Smooth muscle cell (in vitro differentiated cells): ENCODE measurements around the gene SOCS6. TPM values are rescaled to one million over a fixed set of nuclear protein-coding genes. Genes with fewer than 3 reads are reported as not detected.

Experiments
- DNase-seq: peaks from one replicate; lab custom pipeline; 2025; ENCODE audit not compliant: unreplicated experiment; lab: John Stamatoyannopoulos, UW
- H2AFZ ChIP-seq: fragments of 200-600 bp; sonication (generic); 2 replicates; pipeline ENCODE4 v1.6.0; 2016; ENCODE audit warnings: antibody characterized with exemption, low read depth, mild to moderate bottlenecking
- H3F3A ChIP-seq: fragments of 200-600 bp; sonication (generic); 2 replicates; pipeline ENCODE4 v1.6.0; 2017; ENCODE audit warnings: antibody characterized with exemption, low read depth
- H3K27ac ChIP-seq: fragments of 200-600 bp; sonication (generic); 2 replicates; pipeline ENCODE4 v1.5.1; 2016; ENCODE audit warnings: low read depth, mild to moderate bottlenecking
- H3K27me3 ChIP-seq: fragments of 200-600 bp; sonication (generic); 2 replicates; pipeline ENCODE4 v1.6.1; 2016; ENCODE audit warnings: low read depth, mild to moderate bottlenecking
- H3K36me3 ChIP-seq: fragments of 200-600 bp; sonication (generic); 2 replicates; pipeline ENCODE4 v1.5.1; 2016; ENCODE audit warnings: low read depth
- H3K4me1 ChIP-seq: fragments of 200-600 bp; sonication (generic); 2 replicates; pipeline ENCODE4 v1.5.1; 2016; ENCODE audit warnings: low read depth
- H3K4me2 ChIP-seq: fragments of 200-600 bp; sonication (generic); 2 replicates; pipeline ENCODE4 v1.6.0; 2016; ENCODE audit warnings: mild to moderate bottlenecking
- H3K4me3 ChIP-seq: fragments of 200-600 bp; sonication (generic); 2 replicates; pipeline ENCODE4 v1.5.1; 2016; ENCODE audit warnings: mild to moderate bottlenecking
- H3K79me2 ChIP-seq: fragments of 200-600 bp; sonication (generic); 2 replicates; pipeline ENCODE4 v1.6.0; 2016; ENCODE audit warnings: low read depth, mild to moderate bottlenecking
- H3K9ac ChIP-seq: fragments of 200-600 bp; sonication (generic); 2 replicates; pipeline ENCODE4 v1.6.0; 2016; ENCODE audit warnings: low read depth
- H3K9me3 ChIP-seq: fragments of 200-600 bp; sonication (generic); replicated peaks from 2 replicates; pipeline ENCODE4 v1.5.1; 2016; ENCODE audit warnings: low read depth
- H4K20me1 ChIP-seq: fragments of 200-600 bp; sonication (generic); 2 replicates; pipeline ENCODE4 v1.6.0; 2016; ENCODE audit warnings: low read depth
- WGBS: methylation state at CpG from one replicate; pipeline ENCODE4 v1.1.7; 2016; ENCODE audit warnings: low lambda C conversion rate; 5-methylcytosine and 5-hydroxymethylcytosine counted together
- polyA plus RNA-seq: library from polyadenylated mRNA; unstranded; fragments of >200 nt; fragmentation: Nextera tagmentation; extraction: Ambion mirVana; gene quantifications from 2 replicates; pipeline ENCODE4 v1.2.1, GENCODE V29; 2016
- total RNA-seq: library from RNA; depleted of rRNA; stranded (reverse); fragments of >200 nt; gene quantifications from 2 replicates; pipeline ENCODE4 v1.2.3, GENCODE V29; 2014
- TF ChIP-seq, protein P1 (sequence below): fragments of 200-600 bp; sonication (generic); IDR thresholded peaks from 2 replicates; pipeline ENCODE4 v1.5.1; 2017; ENCODE audit warnings: borderline replicate concordance, mild to moderate bottlenecking, antibody characterized with exemption; ENCODE audit not compliant: insufficient read depth, poor library complexity, severe bottlenecking

The SOCS6 gene
- total and polyA plus RNA-seq, 2 experiments from 2014 or later, result 8.5 to 38.0 TPM

DNA sequence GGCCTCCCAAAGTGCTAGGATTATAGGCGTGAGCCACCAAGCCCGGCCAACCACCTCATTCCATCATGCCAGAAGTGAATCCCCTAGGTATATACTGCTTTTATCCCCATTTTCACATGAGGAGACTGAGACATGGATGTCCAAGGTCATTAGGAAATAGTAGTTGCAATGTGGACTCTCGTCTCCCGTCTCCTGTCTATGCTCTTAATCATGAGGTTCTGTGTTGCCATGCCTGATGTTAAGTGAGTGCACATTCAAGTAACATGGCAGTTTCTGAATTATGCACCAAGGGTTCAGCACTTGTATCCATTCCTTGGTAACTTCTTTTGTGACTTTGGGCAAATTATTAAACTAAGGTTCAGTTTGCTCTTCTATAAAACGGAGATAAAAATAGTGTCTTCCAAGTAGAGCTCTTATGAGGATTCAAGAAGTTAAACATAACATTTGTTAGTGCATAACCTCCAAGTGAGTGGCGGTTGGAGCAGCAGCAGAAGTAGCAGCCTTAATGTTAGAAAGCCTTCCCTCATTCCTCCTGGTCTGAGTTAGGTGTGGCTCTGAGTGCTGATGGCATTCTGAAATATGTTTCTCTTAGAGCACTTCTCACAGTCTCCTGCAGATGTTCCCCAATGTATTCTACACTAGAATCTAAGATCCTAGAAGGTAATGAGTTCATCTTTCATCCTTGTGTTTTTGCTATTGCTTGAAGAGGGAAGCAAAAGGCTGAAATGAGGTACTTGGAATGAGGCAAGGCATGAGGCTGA lies 21.9 kb downstream of the SOCS6 start:
- no peak overlapping the region for H3K4me3 ChIP-seq
- no peak overlapping the region for H2AFZ ChIP-seq
- no peak overlapping the region for H3K9ac ChIP-seq
- no peaks in the 10 kb centered on the region for H3K36me3 ChIP-seq
- peaks cover 100% of the 10 kb centered on the region for H3K79me2 ChIP-seq
- H4K20me1 ChIP-seq, result peaks cover 98% of the 10 kb centered on the region
- H3K4me1 ChIP-seq, result no peaks in the 10 kb centered on the region
- H3K4me2 ChIP-seq, result no peak overlapping the region
- TF ChIP-seq, protein P1, sequence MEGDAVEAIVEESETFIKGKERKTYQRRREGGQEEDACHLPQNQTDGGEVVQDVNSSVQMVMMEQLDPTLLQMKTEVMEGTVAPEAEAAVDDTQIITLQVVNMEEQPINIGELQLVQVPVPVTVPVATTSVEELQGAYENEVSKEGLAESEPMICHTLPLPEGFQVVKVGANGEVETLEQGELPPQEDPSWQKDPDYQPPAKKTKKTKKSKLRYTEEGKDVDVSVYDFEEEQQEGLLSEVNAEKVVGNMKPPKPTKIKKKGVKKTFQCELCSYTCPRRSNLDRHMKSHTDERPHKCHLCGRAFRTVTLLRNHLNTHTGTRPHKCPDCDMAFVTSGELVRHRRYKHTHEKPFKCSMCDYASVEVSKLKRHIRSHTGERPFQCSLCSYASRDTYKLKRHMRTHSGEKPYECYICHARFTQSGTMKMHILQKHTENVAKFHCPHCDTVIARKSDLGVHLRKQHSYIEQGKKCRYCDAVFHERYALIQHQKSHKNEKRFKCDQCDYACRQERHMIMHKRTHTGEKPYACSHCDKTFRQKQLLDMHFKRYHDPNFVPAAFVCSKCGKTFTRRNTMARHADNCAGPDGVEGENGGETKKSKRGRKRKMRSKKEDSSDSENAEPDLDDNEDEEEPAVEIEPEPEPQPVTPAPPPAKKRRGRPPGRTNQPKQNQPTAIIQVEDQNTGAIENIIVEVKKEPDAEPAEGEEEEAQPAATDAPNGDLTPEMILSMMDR, result no peak
- 95% methylated on average over 6 of the region's 6 CpGs for WGBS
- H3K9me3 ChIP-seq, result no peaks in the 10 kb centered on the region
- no peaks in the 10 kb centered on the region for H3K27me3 ChIP-seq
- no peak overlapping the region for H3K27ac ChIP-seq
- DNase-seq, result no peak
- peaks cover 4% of the 10 kb centered on the region for H3F3A ChIP-seq

DNA sequence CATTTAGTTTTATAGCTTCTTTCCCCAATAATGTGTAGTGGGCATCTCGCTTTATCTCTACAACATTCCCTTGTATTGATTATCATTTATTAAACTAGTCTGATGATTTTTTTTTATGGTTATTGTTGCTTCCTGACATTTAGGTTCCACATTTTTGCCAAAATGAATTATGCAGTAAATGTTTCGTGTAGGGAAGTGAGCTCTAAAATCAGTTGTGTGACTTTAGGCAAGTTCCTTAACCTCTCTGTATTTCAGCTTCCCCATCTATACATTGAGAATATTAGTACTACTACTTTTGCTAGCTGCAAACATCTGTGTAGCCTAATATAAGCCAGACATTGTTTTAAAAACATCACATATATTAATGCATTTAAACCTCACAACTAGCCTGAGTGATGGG lies 22.9 kb downstream of the SOCS6 start:
- H3K9ac ChIP-seq, result no peak overlapping the region
- no peak overlapping the region for H3K4me3 ChIP-seq
- peaks cover 4% of the 10 kb centered on the region for H3F3A ChIP-seq
- no peaks in the 10 kb centered on the region for H3K27me3 ChIP-seq
- no peak overlapping the region for H3K27ac ChIP-seq
- H3K9me3 ChIP-seq, result no peaks in the 10 kb centered on the region
- no peaks in the 10 kb centered on the region for H3K4me1 ChIP-seq
- no peak for DNase-seq
- H2AFZ ChIP-seq, result no peak overlapping the region
- TF ChIP-seq, protein P1, result no peak
- H4K20me1 ChIP-seq, result peaks cover 100% of the 10 kb centered on the region
- no peak overlapping the region for H3K4me2 ChIP-seq
- 90% methylated on average over 2 of the region's 2 CpGs for WGBS
- H3K36me3 ChIP-seq, result no peaks in the 10 kb centered on the region
- H3K79me2 ChIP-seq, result peaks cover 100% of the 10 kb centered on the region

DNA sequence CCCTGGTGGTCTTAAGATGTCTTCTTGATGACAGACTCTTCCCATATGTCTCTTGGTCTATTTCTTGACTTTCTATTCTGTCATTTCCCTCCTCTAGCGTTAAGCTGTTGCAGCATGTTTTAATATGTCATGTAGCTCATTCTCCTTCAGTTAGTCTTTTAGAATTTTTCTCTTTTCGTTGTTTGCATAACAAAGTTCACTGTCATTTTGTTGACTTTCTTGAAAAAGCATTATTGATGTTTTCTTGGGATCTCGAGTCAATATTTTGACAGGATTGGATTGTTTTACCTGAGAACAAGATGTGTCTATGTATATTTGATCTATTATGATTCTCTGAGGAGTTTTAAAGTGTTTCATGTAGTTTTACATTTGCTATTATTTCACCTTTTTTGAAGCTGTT lies 24.8 kb downstream of the SOCS6 start:
- no peak overlapping the region for H3K27ac ChIP-seq
- DNase-seq, result no peak
- H3K36me3 ChIP-seq, result no peaks in the 10 kb centered on the region
- no peaks in the 10 kb centered on the region for H3K4me1 ChIP-seq
- TF ChIP-seq, protein P1, result no peak
- no peak overlapping the region for H3K9ac ChIP-seq
- no peaks in the 10 kb centered on the region for H3F3A ChIP-seq
- H3K4me3 ChIP-seq, result no peak overlapping the region
- H3K27me3 ChIP-seq, result no peaks in the 10 kb centered on the region
- WGBS, result 97% methylated on average over 3 of the region's 3 CpGs
- peaks cover 100% of the 10 kb centered on the region for H3K79me2 ChIP-seq
- H2AFZ ChIP-seq, result no peak overlapping the region
- no peaks in the 10 kb centered on the region for H3K9me3 ChIP-seq
- H4K20me1 ChIP-seq, result peaks cover 99% of the 10 kb centered on the region
- H3K4me2 ChIP-seq, result no peak overlapping the region
